ENCODE measurements around the gene SPG21. TPM values are rescaled to one million over a fixed set of nuclear protein-coding genes. Genes with fewer than 3 reads are reported as not detected.
A peak's percentile ranks its signal among the peaks of the same experiment; 100 is the strongest.

SPG21 gene
- total and polyA plus RNA-seq, 11 donors, result 34.9 to 70.3 (median 48.7) TPM

- 76 to 81% (median 77%) methylated on average over 7 of the region's 7 CpGs for WGBS, 4 donors
- no peaks in the 10 kb centered on the region for H3K27me3 ChIP-seq
- ATAC-seq (no peak), DNase-seq (no peak)
- H3K9me3 ChIP-seq, result no peaks in the 10 kb centered on the region
- no peak overlapping the region for H3K27ac ChIP-seq
- intact Hi-C loops (cut with DNase I), result no loop called here
- no peak for TF ChIP-seq POLR2A (IDR thresholded peaks at IDR 0.05)
- no peak for TF ChIP-seq CTCF (IDR thresholded peaks at IDR 0.05)
- H3K36me3 ChIP-seq, result peaks cover 0 to 85% (median 69%) of the 10 kb centered on the region in 9 donors
- H3K4me1 ChIP-seq, result peaks cover 0 to 16% (median 0%) of the 10 kb centered on the region in 12 donors
- no peak overlapping the region for H3K4me3 ChIP-seq
Measured at GRCh38 chr15:64979252-64979710, 10.4 kb downstream of the SPG21 start.

GRCh38 chr15:64975390-64975789, 14.3 kb downstream of the SPG21 start:
- intact Hi-C loops (cut with DNase I), result no loop called here
- no peak overlapping the region for H3K4me3 ChIP-seq
- no peaks in the 10 kb centered on the region for H3K4me1 ChIP-seq
- H3K36me3 ChIP-seq, result peaks cover 0 to 99% (median 95%) of the 10 kb centered on the region in 9 donors
- H3K27ac ChIP-seq, result no peak overlapping the region
- no peaks in the 10 kb centered on the region for H3K9me3 ChIP-seq
- no peak for ATAC-seq
- no peak for TF ChIP-seq POLR2A (IDR thresholded peaks at IDR 0.05)
- TF ChIP-seq CTCF (IDR thresholded peaks at IDR 0.05), result no peak
- 86 to 96% (median 87%) methylated on average over 5 of the region's 5 CpGs for WGBS, 4 donors
- DNase-seq, result no peak
- no peaks in the 10 kb centered on the region for H3K27me3 ChIP-seq

GRCh38 chr15:64970698-64971097, 19.0 kb downstream of the SPG21 start:
- peak in 1 of 4 donors; percentile 20 for ATAC-seq
- WGBS, 4 donors, result 92 to 96% (median 94%) methylated on average over 7 of the region's 7 CpGs
- intact Hi-C loops (cut with DNase I), result no loop called here

GRCh38 chr15:64969401-64969800, 20.3 kb downstream of the SPG21 start:
- peaks cover 0 to 99% (median 91%) of the 10 kb centered on the region in 9 donors for H3K36me3 ChIP-seq

More at GRCh38 chr15:64970698-64971097, 19.0 kb downstream of the SPG21 start:
- H3K9me3 ChIP-seq, result no peaks in the 10 kb centered on the region
- H3K36me3 ChIP-seq, result peaks cover 0 to 99% (median 92%) of the 10 kb centered on the region in 9 donors
- H3K27ac ChIP-seq, result no peak overlapping the region
- TF ChIP-seq POLR2A (IDR thresholded peaks at IDR 0.05), result no peak
- TF ChIP-seq CTCF (IDR thresholded peaks at IDR 0.05), result no peak
- H3K4me1 ChIP-seq, result no peaks in the 10 kb centered on the region
- H3K27me3 ChIP-seq, result no peaks in the 10 kb centered on the region
- no peak for DNase-seq
- H3K4me3 ChIP-seq, result no peak overlapping the region

More at GRCh38 chr15:64969401-64969800, 20.3 kb downstream of the SPG21 start:
- Histone ChIP-seq H3K4me1 (no peaks in the 10 kb centered on the region), H3K9me3 (no peaks in the 10 kb centered on the region), H3K4me3 (no peak overlapping the region), H3K27me3 (no peaks in the 10 kb centered on the region), H3K27ac (no peak overlapping the region)
- WGBS, 4 donors, result 88 to 96% (median 93%) methylated on average over 1 of the region's 1 CpG
- ATAC-seq (no peak), DNase-seq (no peak)
- TF ChIP-seq CTCF (IDR thresholded peaks at IDR 0.05) (no peak), POLR2A (IDR thresholded peaks at IDR 0.05) (no peak)
- intact Hi-C loops (cut with DNase I), result no loop called here
